Measurements from ENCODE around the gene MYOZ3. TPM values are rescaled to one million over a fixed set of nuclear protein-coding genes. Genes with fewer than 3 reads are reported as not detected.

Gene MYOZ3
- total and polyA plus RNA-seq, 10 of the 15 experiments (the other 5 are each of a cell fraction or from before 2014, with no cell fraction given): 0.04 to 1.1 (median 0.10) TPM; not detected in 4

- TF ChIP-seq CUX1 (IDR thresholded peaks at IDR 0.05; ENCODE audit: insufficient replicate concordance, low read depth, low read length) (no peak), SMARCA5 (IDR thresholded peaks at IDR 0.05) (no peak), ATF3 (IDR thresholded peaks at IDR 0.05; ENCODE audit: borderline replicate concordance, extremely low read depth, low read depth, low read length) (no peak), POU2F2 (IDR thresholded peaks at IDR 0.05; ENCODE audit: borderline replicate concordance, low read depth, low read length) (no peak), PKNOX1 (IDR thresholded peaks at IDR 0.05) (no peak), IRF5 (IDR thresholded peaks at IDR 0.05; ENCODE audit: borderline replicate concordance) (no peak), FOXM1 (IDR thresholded peaks at IDR 0.05; ENCODE audit: low read depth, low read length) (no peak), TCF3 (IDR thresholded peaks at IDR 0.05; ENCODE audit: borderline replicate concordance, insufficient read depth, low read depth, low read length) (no peak), SREBF1 (IDR thresholded peaks at IDR 0.05; ENCODE audit: low read length) (no peak), IRF4 (IDR thresholded peaks at IDR 0.05; ENCODE audit: low read depth, low read length) (no peak)
Measured at GRCh38 chr5:150641006-150641570, 20.0 kb upstream of the MYOZ3 start (continued).
